ENCODE data around the gene INAFM2.

- TF ChIP-seq, protein P1, sequence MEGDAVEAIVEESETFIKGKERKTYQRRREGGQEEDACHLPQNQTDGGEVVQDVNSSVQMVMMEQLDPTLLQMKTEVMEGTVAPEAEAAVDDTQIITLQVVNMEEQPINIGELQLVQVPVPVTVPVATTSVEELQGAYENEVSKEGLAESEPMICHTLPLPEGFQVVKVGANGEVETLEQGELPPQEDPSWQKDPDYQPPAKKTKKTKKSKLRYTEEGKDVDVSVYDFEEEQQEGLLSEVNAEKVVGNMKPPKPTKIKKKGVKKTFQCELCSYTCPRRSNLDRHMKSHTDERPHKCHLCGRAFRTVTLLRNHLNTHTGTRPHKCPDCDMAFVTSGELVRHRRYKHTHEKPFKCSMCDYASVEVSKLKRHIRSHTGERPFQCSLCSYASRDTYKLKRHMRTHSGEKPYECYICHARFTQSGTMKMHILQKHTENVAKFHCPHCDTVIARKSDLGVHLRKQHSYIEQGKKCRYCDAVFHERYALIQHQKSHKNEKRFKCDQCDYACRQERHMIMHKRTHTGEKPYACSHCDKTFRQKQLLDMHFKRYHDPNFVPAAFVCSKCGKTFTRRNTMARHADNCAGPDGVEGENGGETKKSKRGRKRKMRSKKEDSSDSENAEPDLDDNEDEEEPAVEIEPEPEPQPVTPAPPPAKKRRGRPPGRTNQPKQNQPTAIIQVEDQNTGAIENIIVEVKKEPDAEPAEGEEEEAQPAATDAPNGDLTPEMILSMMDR (IDR thresholded peaks at IDR 0.05 in 2 of 3, conservative IDR thresholded peaks at IDR 0.05 in 1 of 3; ENCODE audit: borderline replicate concordance in 1 of 3, insufficient read depth in 1 of 3, low read depth in 2 of 3, low read length in 2 of 3), result no peak
- no peak for TF ChIP-seq POLR2A (IDR thresholded peaks at IDR 0.05; ENCODE audit: borderline replicate concordance, extremely low read depth, insufficient read depth, insufficient read length)
Measured at GRCh38 chr15:40348474-40348870, 25.0 kb downstream of the INAFM2 start.

Data from HCT116 (cell line).